SK-N-SH (cell line): ENCODE data around the gene SHTN1. TPM values are rescaled to one million over a fixed set of nuclear protein-coding genes. Genes with fewer than 3 reads are reported as not detected.

Experiments used
- CTCF ChIA-PET: fragments of 300-600, 350-600 bp; formaldehyde crosslinking; extraction: SDS; loops from one replicate; lab custom pipeline; 2021; lab: Yijun Ruan, JAX
- POLR2A ChIA-PET: fragments of 350-600 bp; sonication (Branson Sonifier 250); formaldehyde crosslinking; extraction: SDS; loops from one replicate; lab custom pipeline; 2020; ENCODE audit warnings: antibody characterized with exemption, inconsistent platforms; lab: Yijun Ruan, JAX
- DNase-seq: peaks from one replicate; pipeline ENCODE4 v3.0.0; 2012
- H2AFZ ChIP-seq: fragments of 200-600 bp; sonication (generic); 2 replicates; pipeline ENCODE4 v1.8.1; 2016; ENCODE audit warnings: antibody characterized with exemption, mild to moderate bottlenecking, low read depth
- H3F3A ChIP-seq: fragments of 200-600 bp; sonication (generic); replicated peaks from 2 replicates; pipeline ENCODE3; 2016; ENCODE audit warnings: antibody characterized with exemption, mild to moderate bottlenecking; ENCODE audit not compliant: insufficient read depth
- H3K27ac ChIP-seq, 2 experiments: fragments of 200-500 bp in 1 of 2; fragments of 200-600 bp in 1 of 2; sonication (Bioruptor generic) in 1 of 2; sonication (generic), shearing (Covaris generic) in 1 of 2; 2 replicates each; pipeline versions ENCODE4 v1.5.1 to v1.6.1; 2014 to 2016; ENCODE audit warnings: low read depth in 2 of 2, inconsistent platforms in 1 of 2, low read length in 1 of 2, mild to moderate bottlenecking in 1 of 2, mixed read lengths in 1 of 2
- H3K27me3 ChIP-seq: fragments of 200-600 bp; sonication (generic), shearing (Covaris generic); 2 replicates; pipeline ENCODE4 v1.6.1; 2016; ENCODE audit warnings: mixed run types; ENCODE audit not compliant: insufficient read depth
- H3K36me3 ChIP-seq, 2 experiments: fragments of 200-500 bp in 1 of 2; fragments of 200-600 bp in 1 of 2; sonication (Bioruptor generic) in 1 of 2; sonication (generic) in 1 of 2; replicated peaks in 1 of 2; 2 replicates each; pipeline versions ENCODE3 to v1.5.1; 2014 to 2016; ENCODE audit warnings: low read length in 1 of 2, mild to moderate bottlenecking in 1 of 2; ENCODE audit not compliant: insufficient read depth in 2 of 2, control insufficient read depth in 1 of 2
- H3K4me1 ChIP-seq, 2 experiments: fragments of 200-500 bp in 1 of 2; fragments of 200-600 bp in 1 of 2; sonication (Bioruptor generic) in 1 of 2; sonication (generic), shearing (Covaris generic) in 1 of 2; 2 replicates each; pipeline versions ENCODE4 v1.5.1 to v1.6.1; 2014 to 2016; ENCODE audit warnings: low read depth in 1 of 2, low read length in 1 of 2, mixed run types in 1 of 2; ENCODE audit not compliant: insufficient read depth in 2 of 2, control insufficient read depth in 1 of 2
- H3K4me2 ChIP-seq: fragments of 200-600 bp; sonication (generic), shearing (Covaris generic); 2 replicates; pipeline ENCODE4 v1.6.1; 2017; ENCODE audit warnings: mixed run types
- H3K4me3 ChIP-seq, 2 experiments: fragments of 200-500 bp in 1 of 2; fragments of 200-600 bp in 1 of 2; sonication (Bioruptor generic) in 1 of 2; sonication (generic), shearing (Covaris generic) in 1 of 2; 2 replicates each; pipeline versions ENCODE4 v1.5.1 to v1.8.1; 2014 to 2016; ENCODE audit warnings: low read depth in 2 of 2, inconsistent platforms in 1 of 2, low read length in 1 of 2, mild to moderate bottlenecking in 1 of 2, mixed read lengths in 1 of 2, moderate library complexity in 1 of 2
- H3K79me2 ChIP-seq: fragments of 200-600 bp; sonication (generic); 2 replicates; pipeline ENCODE4 v1.8.1; 2017; ENCODE audit warnings: mild to moderate bottlenecking; ENCODE audit not compliant: insufficient read depth
- H3K9ac ChIP-seq: fragments of 200-600 bp; sonication (generic); 2 replicates; pipeline ENCODE4 v1.6.1; 2017; ENCODE audit warnings: mixed run types
- H3K9me2 ChIP-seq: fragments of 200-600 bp; sonication (generic); 2 replicates; pipeline ENCODE4 v1.6.1; 2017; ENCODE audit warnings: mixed run types
- H3K9me3 ChIP-seq: fragments of 200-600 bp; sonication (generic); 2 replicates; pipeline ENCODE4 v1.6.1; 2017; ENCODE audit warnings: mixed run types, mild to moderate bottlenecking, moderate library complexity
- H4K20me1 ChIP-seq: fragments of 200-600 bp; sonication (generic); 2 replicates; pipeline ENCODE4 v1.6.1; 2017; ENCODE audit warnings: mild to moderate bottlenecking, mixed run types; ENCODE audit not compliant: insufficient read depth
- CHD2 ChIP-seq: fragments of 150-350 bp; IDR thresholded peaks from 2 replicates; pipeline ENCODE4 v1.6.1; 2018; ENCODE audit warnings: low read length; ENCODE audit not compliant: partially characterized antibody
- ELF1 ChIP-seq: IDR thresholded peaks from 2 replicates; pipeline ENCODE4 v1.4.0; 2012
- FOXM1 ChIP-seq: IDR thresholded peaks from 2 replicates; pipeline ENCODE4 v1.4.0; 2012; ENCODE audit warnings: low read depth, mild to moderate bottlenecking
- GATA2 ChIP-seq: sonication (generic); formaldehyde crosslinking; IDR thresholded peaks from 2 replicates; pipeline ENCODE4 v1.5.0; 2020; ENCODE audit warnings: mild to moderate bottlenecking, missing genetic modification reagents
- JUND ChIP-seq: IDR thresholded peaks from 2 replicates; pipeline ENCODE4 v1.4.0; 2012
- MAX ChIP-seq: IDR thresholded peaks from 2 replicates; pipeline ENCODE4 v1.4.0; 2012; ENCODE audit warnings: low read depth
- MEF2A ChIP-seq: IDR thresholded peaks from 2 replicates; pipeline ENCODE4 v1.4.0; 2012; ENCODE audit warnings: low read depth, borderline replicate concordance
- NRF1 ChIP-seq: IDR thresholded peaks from 2 replicates; pipeline ENCODE4 v1.6.1; 2012; ENCODE audit warnings: low read depth, mild to moderate bottlenecking, low read length
- RCOR1 ChIP-seq: fragments of 150-350 bp; IDR thresholded peaks from 2 replicates; pipeline ENCODE4 v1.6.1; 2017; ENCODE audit warnings: antibody characterized with exemption, low read length
- REST ChIP-seq: IDR thresholded peaks from 2 replicates; pipeline ENCODE4 v1.6.1; 2012; ENCODE audit warnings: mild to moderate bottlenecking, low read depth, low read length, moderate library complexity
- RXRA ChIP-seq: IDR thresholded peaks from 2 replicates; pipeline ENCODE4 v1.4.0; 2012; ENCODE audit warnings: low read depth, mild to moderate bottlenecking, borderline replicate concordance
- SIN3A ChIP-seq: IDR thresholded peaks from 2 replicates; pipeline ENCODE4 v1.6.1; 2012; ENCODE audit warnings: low read depth, mild to moderate bottlenecking, low read length, moderate library complexity, borderline replicate concordance
- TAF1 ChIP-seq: IDR thresholded peaks from 2 replicates; pipeline ENCODE4 v1.6.1; 2012; ENCODE audit warnings: low read depth, mild to moderate bottlenecking, low read length, moderate library complexity, borderline replicate concordance
- TCF12 ChIP-seq: IDR thresholded peaks from 2 replicates; pipeline ENCODE4 v1.4.0; 2012
- TEAD4 ChIP-seq: IDR thresholded peaks from 2 replicates; pipeline ENCODE4 v1.4.0; 2012; ENCODE audit warnings: mild to moderate bottlenecking, borderline replicate concordance; ENCODE audit not compliant: insufficient read depth
- USF2 ChIP-seq: fragments of 150-350 bp; IDR thresholded peaks from 2 replicates; pipeline ENCODE4 v1.6.1; 2017; ENCODE audit warnings: antibody characterized with exemption, low read length, low read depth, borderline replicate concordance
- WGBS: methylation state at CpG from one replicate; pipeline ENCODE4 v1.1.6; 2017; ENCODE audit warnings: low lambda C conversion rate; 5-methylcytosine and 5-hydroxymethylcytosine counted together
- polyA plus RNA-seq, 3 experiments: library from polyadenylated mRNA; depleted of rRNA; stranded (reverse); fragments of >200 nt; gene quantifications; 2 replicates each; pipeline ENCODE4 v1.2.3, GENCODE V29; 2012
- TF ChIP-seq, protein P1 (sequence below): IDR thresholded peaks from 2 replicates; pipeline ENCODE4; 2012

The SHTN1 gene
- polyA plus RNA-seq, 1 of the 3 experiments (the other 2 are of a cell fraction), result 5.2 TPM

DNA sequence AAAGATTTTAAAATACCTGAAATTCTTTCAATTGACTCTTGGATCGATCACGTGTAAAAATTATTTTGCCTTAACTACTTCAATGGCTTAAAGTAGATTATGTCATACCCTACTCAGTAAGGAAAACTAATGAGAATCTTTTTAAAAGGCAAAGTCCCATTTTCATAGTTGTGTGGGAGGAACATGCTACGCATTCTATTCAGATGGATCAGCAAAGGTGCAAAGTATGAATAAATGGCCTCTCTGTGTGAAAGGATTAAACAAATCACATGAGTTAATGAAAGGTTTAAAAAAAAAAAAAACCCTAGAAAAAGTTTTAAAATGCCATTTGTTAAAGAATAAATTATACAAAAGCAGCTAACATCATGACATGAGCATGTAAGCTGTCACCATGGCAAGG is 78.6 kb downstream of the SHTN1 start:
- H2AFZ ChIP-seq, result no peak overlapping the region
- no peak overlapping the region for H3K9ac ChIP-seq
- TF ChIP-seq MEF2A, result no peak
- TF ChIP-seq, protein P1, sequence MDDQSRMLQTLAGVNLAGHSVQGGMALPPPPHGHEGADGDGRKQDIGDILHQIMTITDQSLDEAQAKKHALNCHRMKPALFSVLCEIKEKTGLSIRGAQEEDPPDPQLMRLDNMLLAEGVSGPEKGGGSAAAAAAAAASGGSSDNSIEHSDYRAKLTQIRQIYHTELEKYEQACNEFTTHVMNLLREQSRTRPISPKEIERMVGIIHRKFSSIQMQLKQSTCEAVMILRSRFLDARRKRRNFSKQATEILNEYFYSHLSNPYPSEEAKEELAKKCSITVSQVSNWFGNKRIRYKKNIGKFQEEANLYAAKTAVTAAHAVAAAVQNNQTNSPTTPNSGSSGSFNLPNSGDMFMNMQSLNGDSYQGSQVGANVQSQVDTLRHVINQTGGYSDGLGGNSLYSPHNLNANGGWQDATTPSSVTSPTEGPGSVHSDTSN, result no peak
- no peak for TF ChIP-seq TCF12
- no peak for TF ChIP-seq RXRA
- no peak for TF ChIP-seq NRF1
- TF ChIP-seq CHD2, result no peak
- TF ChIP-seq SIN3A, result no peak
- no peak for TF ChIP-seq USF2
- TF ChIP-seq REST, result no peak
- no peak for TF ChIP-seq GATA2 (CRISPR knock-in tag)
- TF ChIP-seq JUND, result no peak
- no peak for TF ChIP-seq TEAD4
- TF ChIP-seq FOXM1, result no peak
- TF ChIP-seq RCOR1, result no peak
- TF ChIP-seq MAX, result no peak
- TF ChIP-seq TAF1, result no peak
- TF ChIP-seq ELF1, result no peak
- H3K79me2 ChIP-seq, result no peaks in the 10 kb centered on the region
- H3K9me2 ChIP-seq, result no peaks in the 10 kb centered on the region
- H3K9me3 ChIP-seq, result no peaks in the 10 kb centered on the region
- ChIA-PET CTCF (no interaction called here), POLR2A (no interaction called here)
- peaks cover 0 to 32% of the 10 kb centered on the region in 2 experiments for H3K36me3 ChIP-seq
- H3K27ac ChIP-seq, result no peak overlapping the region
- DNase-seq, result no peak
- no peak overlapping the region for H3K4me3 ChIP-seq
- 95% methylated on average over 3 of the region's 3 CpGs for WGBS
- no peak overlapping the region for H3K4me2 ChIP-seq
- no peaks in the 10 kb centered on the region for H3F3A ChIP-seq
- H4K20me1 ChIP-seq, result no peaks in the 10 kb centered on the region
- no peaks in the 10 kb centered on the region for H3K27me3 ChIP-seq
- H3K4me1 ChIP-seq, result no peaks in the 10 kb centered on the region
